Caki2 (cell line): ENCODE data around the gene FAM168B. TPM values are rescaled to one million over a fixed set of nuclear protein-coding genes. Genes with fewer than 3 reads are reported as not detected.

Experiments
- DNase-seq: peaks from one replicate; pipeline ENCODE4 v3.0.0-alpha.2; 2015; ENCODE audit warnings: low read depth
- in situ Hi-C: cut with HindIII; loops from 2 replicates; pipeline ENCODE4 v1.10.0; 2016; ENCODE audit warnings: low sequenced_read_pairs, low pct_unique_long_range_greater_than_20kb, mixed read lengths
- total RNA-seq: library from RNA; depleted of rRNA; stranded (reverse); fragments of >200 nt; shearing (Covaris generic); gene quantifications from 2 replicates; pipeline ENCODE4 v1.2.3, GENCODE V29; 2014; ENCODE audit warnings: low replicate concordance

Gene FAM168B
- total RNA-seq, 1 experiment from 2014 or later = 108 TPM

GRCh38 chr2:131044757-131045150 is 48.5 kb downstream of the FAM168B start:
- in situ Hi-C loops = no loop called here
- DNase-seq = no peak

GRCh38 chr2:131044075-131044756 is 49.0 kb downstream of the FAM168B start:
- in situ Hi-C loops = no loop called here

GRCh38 chr2:131043199-131044074 is 49.8 kb downstream of the FAM168B start:
- in situ Hi-C loops = no loop called here
- DNase-seq = no peak

More at GRCh38 chr2:131044075-131044756, 49.0 kb downstream of the FAM168B start:
- DNase-seq = no peak

GRCh38 chr2:131042148-131042775 is 51.0 kb downstream of the FAM168B start:
- no peak for DNase-seq
- in situ Hi-C loops = no loop called here

GRCh38 chr2:131041402-131042147 is 51.7 kb downstream of the FAM168B start:
- in situ Hi-C loops = no loop called here
- no peak for DNase-seq

GRCh38 chr2:131040661-131041401 is 52.4 kb downstream of the FAM168B start:
- in situ Hi-C loops = no loop called here
- DNase-seq = no peak

- DNase-seq = no peak
- in situ Hi-C loops = no loop called here
These were observed 53.2 kb downstream of the FAM168B start for GRCh38 chr2:131039908-131040660.

- in situ Hi-C loops = no loop called here
- no peak for DNase-seq
These were observed 53.7 kb downstream of the FAM168B start for GRCh38 chr2:131039535-131039907.

- no peak for DNase-seq
- in situ Hi-C loops = no loop called here
These were observed 54.2 kb downstream of the FAM168B start for GRCh38 chr2:131039101-131039440.

GRCh38 chr2:131038258-131039100 is 54.8 kb downstream of the FAM168B start:
- DNase-seq = no peak
- in situ Hi-C loops = no loop called here

- no peak for DNase-seq
- in situ Hi-C loops = no loop called here
These were observed 55.6 kb downstream of the FAM168B start for GRCh38 chr2:131037398-131038257.

GRCh38 chr2:131036696-131037397 is 56.4 kb downstream of the FAM168B start:
- no peak for DNase-seq
- in situ Hi-C loops = no loop called here

- DNase-seq = no peak
- in situ Hi-C loops = no loop called here
These were observed 57.0 kb downstream of the FAM168B start for GRCh38 chr2:131036269-131036668.

GRCh38 chr2:131035826-131036231 is 57.4 kb downstream of the FAM168B start:
- no peak for DNase-seq
- in situ Hi-C loops = no loop called here
